BLaER1 (cell line): Measurements from ENCODE around the gene UTP14C.
"Not testable (repeated sequence)": the region's sequence is repeated elsewhere in the genome, so short reads cannot be mapped to it uniquely, and the experiment has no call there.

Source experiments
- H3K27ac ChIP-seq: shearing (Covaris generic); formaldehyde crosslinking; 2 replicates; pipeline ENCODE4 v1.8.1; 2022
- H3K27me3 ChIP-seq: shearing (Covaris generic); formaldehyde crosslinking; 2 replicates; pipeline ENCODE4 v1.8.1; 2022
- H3K36me3 ChIP-seq: shearing (Covaris generic); formaldehyde crosslinking; 2 replicates; pipeline ENCODE4 v1.8.1; 2022
- H3K4me1 ChIP-seq: shearing (Covaris generic); formaldehyde crosslinking; 2 replicates; pipeline ENCODE4 v1.8.1; 2022
- H3K4me2 ChIP-seq: shearing (Covaris generic); formaldehyde crosslinking; 2 replicates; pipeline ENCODE4 v1.8.1; 2022
- H3K4me3 ChIP-seq: shearing (Covaris generic); formaldehyde crosslinking; 2 replicates; pipeline ENCODE4 v1.8.1; 2022
- H3K9ac ChIP-seq: shearing (Covaris generic); formaldehyde crosslinking; 2 replicates; pipeline ENCODE4 v1.8.1; 2022
- H3K9me3 ChIP-seq: shearing (Covaris generic); formaldehyde crosslinking; 2 replicates; pipeline ENCODE4 v1.8.1; 2022
- H4K20me1 ChIP-seq: shearing (Covaris generic); formaldehyde crosslinking; 2 replicates; pipeline ENCODE4 v1.8.1; 2022
- Cebpa-rat ChIP-seq: shearing (Covaris generic); IDR thresholded peaks from 2 replicates; pipeline ENCODE4 v1.8.1; 2022

Gene UTP14C, protein sequence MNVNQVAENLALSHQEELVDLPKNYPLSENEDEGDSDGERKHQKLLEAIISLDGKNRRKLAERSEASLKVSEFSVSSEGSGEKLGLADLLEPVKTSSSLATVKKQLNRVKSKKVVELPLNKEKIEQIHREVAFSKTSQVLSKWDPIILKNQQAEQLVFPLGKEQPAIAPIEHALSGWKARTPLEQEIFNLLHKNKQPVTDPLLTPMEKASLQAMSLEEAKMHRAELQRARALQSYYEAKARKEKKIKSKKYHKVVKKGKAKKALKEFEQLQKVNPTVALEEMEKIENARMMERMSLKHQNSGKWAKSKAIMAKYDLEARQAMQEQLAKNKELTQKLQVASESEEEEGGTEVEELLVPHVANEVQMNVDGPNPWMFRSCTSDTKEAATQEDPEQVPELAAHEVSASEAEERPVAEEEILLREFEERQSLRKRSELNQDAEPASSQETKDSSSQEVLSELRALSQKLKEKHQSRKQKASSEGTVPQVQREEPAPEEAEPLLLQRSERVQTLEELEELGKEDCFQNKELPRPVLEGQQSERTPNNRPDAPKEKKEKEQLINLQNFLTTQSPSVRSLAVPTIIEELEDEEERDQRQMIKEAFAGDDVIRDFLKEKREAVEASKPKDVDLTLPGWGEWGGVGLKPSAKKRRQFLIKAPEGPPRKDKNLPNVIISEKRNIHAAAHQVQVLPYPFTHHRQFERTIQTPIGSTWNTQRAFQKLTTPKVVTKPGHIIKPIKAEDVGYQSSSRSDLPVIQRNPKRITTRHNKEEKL

DNA sequence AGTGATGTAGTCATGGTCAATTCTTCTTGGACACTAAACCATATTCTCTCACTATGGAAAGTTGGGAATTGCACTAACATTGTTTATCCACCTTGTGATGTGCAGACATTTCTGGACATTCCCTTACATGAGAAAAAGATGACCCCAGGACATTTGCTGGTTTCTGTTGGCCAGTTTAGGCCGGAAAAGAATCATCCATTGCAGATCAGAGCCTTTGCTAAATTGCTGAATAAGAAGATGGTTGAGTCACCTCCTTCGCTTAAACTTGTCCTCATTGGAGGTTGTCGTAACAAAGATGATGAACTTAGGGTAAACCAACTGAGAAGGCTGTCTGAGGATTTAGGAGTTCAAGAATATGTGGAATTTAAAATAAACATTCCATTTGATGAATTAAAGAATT, at the start of gene UTP14C:
UTP14C (plus strand) TSS at position 211 of the 400 bp plus-strand sequence. CDS start 4,114 bp downstream, outside the sequence.
- H3K4me3 ChIP-seq: no peak within 1 kb of the TSS
- H3K27ac ChIP-seq: no peak within 1 kb of the TSS
- H3K4me2 ChIP-seq: no peak within 1 kb of the TSS
- no peaks in the 10 kb centered on the region for H3K27me3 ChIP-seq
- TF ChIP-seq Cebpa-rat: no peak
- H4K20me1 ChIP-seq: peaks cover 18% of the 10 kb centered on the region; the same call in 1 of the 2 replicates
- H3K9ac ChIP-seq: no peak within 1 kb of the TSS
- H3K36me3 ChIP-seq: peaks cover 98% of the 10 kb centered on the region
- H3K9me3 ChIP-seq: no peaks in the 10 kb centered on the region
- no peaks in the 10 kb centered on the region for H3K4me1 ChIP-seq

DNA sequence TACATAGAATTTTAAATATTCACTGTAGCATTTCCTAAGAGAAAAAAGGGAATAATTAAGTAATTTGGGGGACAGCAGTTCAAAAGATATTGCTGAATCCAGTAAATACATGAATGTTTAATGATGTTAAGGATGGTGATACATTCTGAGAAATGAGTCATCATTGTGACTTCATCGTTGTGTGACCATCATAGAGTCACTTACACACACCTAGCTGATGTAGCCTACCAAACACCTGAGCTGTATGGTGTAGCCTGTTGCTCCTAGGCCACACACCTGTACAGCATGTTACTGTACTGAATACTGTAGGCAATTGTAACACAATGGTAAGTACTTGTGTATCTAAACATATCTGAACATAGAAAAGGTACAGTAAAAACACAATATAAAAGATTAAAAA, 48.1 kb upstream of the UTP14C start:
- TF ChIP-seq Cebpa-rat: no peak
- Histone ChIP-seq H4K20me1 (no peaks in the 10 kb centered on the region), H3K9me3 (no peaks in the 10 kb centered on the region), H3K4me1 (no peaks in the 10 kb centered on the region), H3K36me3 (no peaks in the 10 kb centered on the region), H3K9ac (no peak overlapping the region), H3K4me3 (no peak overlapping the region), H3K4me2 (no peak overlapping the region), H3K27ac (no peak overlapping the region), H3K27me3 (no peaks in the 10 kb centered on the region)

DNA sequence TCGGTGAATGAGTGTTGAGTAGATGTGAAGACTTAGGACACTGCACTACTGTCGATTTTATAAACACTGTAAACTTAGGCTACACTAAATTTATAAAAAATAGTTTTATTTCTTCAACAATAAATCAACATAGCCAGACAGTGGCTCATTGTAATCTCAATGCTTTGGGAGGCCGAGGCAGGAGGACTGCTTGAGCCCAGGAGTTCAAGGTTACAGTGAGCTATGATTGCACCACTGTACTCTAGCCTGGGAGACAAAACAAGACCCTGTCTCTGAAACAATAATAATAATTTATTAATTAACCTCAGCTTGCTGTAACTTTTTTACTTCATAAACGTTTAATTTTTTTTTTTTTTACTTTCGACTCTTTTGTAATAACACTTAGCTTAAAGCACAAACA, 47.6 kb upstream of the UTP14C start:
- H3K27me3 ChIP-seq: no peaks in the 10 kb centered on the region
- H3K9ac ChIP-seq: no peak overlapping the region
- H3K4me1 ChIP-seq: no peaks in the 10 kb centered on the region
- no peaks in the 10 kb centered on the region for H3K9me3 ChIP-seq
- no peak for TF ChIP-seq Cebpa-rat
- H3K36me3 ChIP-seq: no peaks in the 10 kb centered on the region
- H3K27ac ChIP-seq: no peak overlapping the region
- H4K20me1 ChIP-seq: no peaks in the 10 kb centered on the region
- H3K4me3 ChIP-seq: no peak overlapping the region
- H3K4me2 ChIP-seq: no peak overlapping the region

DNA sequence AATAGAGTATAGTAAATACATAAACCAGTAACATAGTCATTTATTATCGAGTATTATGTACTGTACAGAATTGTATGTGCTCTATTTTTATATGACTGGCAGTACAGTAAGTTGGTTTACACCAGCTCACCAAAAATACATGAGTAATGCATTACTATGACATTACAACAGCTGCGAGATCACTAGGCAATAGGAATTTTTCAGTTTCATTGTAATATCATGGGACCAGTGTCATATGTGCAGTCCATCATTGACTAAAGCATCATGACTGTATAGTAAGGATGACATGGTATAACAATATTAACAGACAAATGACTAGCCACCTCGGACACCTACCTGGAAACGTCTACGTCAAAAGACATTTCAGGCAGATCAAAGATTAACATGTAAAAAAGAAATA, 46.9 kb upstream of the UTP14C start:
- no peak overlapping the region for H3K4me2 ChIP-seq
- H4K20me1 ChIP-seq: no peaks in the 10 kb centered on the region
- no peaks in the 10 kb centered on the region for H3K9me3 ChIP-seq
- no peaks in the 10 kb centered on the region for H3K4me1 ChIP-seq
- H3K27me3 ChIP-seq: no peaks in the 10 kb centered on the region
- no peak overlapping the region for H3K27ac ChIP-seq
- TF ChIP-seq Cebpa-rat: no peak
- no peak overlapping the region for H3K4me3 ChIP-seq
- H3K9ac ChIP-seq: no peak overlapping the region
- no peaks in the 10 kb centered on the region for H3K36me3 ChIP-seq

DNA sequence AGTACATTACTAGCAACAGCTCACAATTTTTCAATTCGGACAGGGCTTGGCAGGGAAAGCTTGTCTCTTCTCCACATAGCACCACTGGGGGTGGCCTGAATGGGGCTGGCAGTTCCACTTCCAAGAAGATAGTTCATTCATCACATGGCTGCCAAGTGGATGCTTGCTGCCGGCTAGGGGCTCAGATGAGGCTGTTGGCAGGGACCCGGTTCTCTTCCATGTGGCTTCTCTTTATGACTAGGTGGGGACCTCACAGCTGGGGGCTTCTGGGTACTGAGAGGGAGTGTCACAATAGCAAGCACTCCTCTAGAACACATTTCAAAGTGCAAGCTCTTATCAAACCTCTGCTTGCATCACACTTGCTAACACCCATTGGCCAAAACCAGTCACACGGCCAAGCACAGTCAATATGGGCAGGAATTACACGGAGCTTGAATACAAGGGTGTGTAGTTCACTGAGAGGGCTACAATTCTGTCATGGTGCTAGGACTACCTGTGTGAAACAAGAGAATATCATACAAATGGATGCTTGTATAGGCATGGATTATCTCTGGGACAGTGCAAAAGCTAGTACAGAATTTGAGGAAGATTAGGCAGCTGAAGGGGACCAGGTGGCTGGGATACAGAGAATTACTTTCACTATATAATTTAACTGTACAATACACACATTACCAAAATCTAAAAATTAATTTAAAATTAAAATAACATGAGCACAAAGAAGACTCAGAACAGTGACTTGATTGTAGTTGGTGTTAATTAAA, 45.5 kb upstream of the UTP14C start:
- H4K20me1 ChIP-seq: no peaks in the 10 kb centered on the region

DNA sequence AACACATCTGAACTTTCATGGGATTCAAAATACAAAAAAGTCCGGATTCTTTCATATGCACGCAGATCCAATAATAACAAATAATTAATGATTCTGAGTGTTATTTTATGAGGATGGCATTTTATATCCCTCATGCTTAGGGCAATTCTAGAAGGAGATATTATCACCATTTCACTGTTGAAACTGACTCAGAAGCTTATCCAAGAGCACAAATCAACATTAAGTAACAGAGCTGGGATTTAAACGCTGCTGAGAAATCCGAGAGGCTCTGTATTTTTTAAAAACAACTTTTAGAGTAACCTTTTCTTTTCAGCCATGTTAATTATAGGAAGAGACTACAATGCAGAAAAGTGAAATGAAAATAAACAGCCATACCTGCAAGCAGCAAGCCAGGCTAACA, 43.6 kb upstream of the UTP14C start:
- Histone ChIP-seq H3K27me3 (no peaks in the 10 kb centered on the region), H3K4me2 (no peak overlapping the region), H4K20me1 (no peaks in the 10 kb centered on the region), H3K27ac (no peak overlapping the region), H3K36me3 (no peaks in the 10 kb centered on the region), H3K4me3 (no peak overlapping the region), H3K9ac (no peak overlapping the region), H3K9me3 (peaks cover 5% of the 10 kb centered on the region; the same call in 1 of the 2 replicates), H3K4me1 (no peaks in the 10 kb centered on the region)
- TF ChIP-seq Cebpa-rat: no peak

More for the DNA sequence above, 45.5 kb upstream of the UTP14C start:
- H3K4me1 ChIP-seq: no peaks in the 10 kb centered on the region
- H3K4me3 ChIP-seq: no peak overlapping the region
- no peaks in the 10 kb centered on the region for H3K9me3 ChIP-seq
- H3K4me2 ChIP-seq: no peak overlapping the region
- no peaks in the 10 kb centered on the region for H3K27me3 ChIP-seq
- no peaks in the 10 kb centered on the region for H3K36me3 ChIP-seq
- TF ChIP-seq Cebpa-rat: no peak
- no peak overlapping the region for H3K9ac ChIP-seq
- no peak overlapping the region for H3K27ac ChIP-seq

DNA sequence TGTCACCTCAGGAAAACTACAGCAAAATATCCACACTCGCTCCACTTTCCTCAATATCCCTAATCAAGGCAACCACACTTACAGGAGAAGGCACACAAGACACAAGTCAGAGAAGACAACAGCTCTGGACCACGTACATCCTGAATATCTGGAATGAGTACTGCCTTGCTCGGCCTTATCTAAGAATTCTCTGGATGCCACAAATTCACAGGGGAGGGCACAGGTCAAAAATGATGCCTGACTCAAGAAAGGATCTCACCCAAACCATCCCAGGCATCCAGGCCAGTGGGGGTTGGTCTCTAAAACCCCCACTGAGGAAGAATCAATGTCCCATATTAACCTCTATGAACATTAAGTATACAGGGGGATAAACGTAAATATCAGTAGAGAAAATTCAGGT, 43.1 kb upstream of the UTP14C start:
- H3K27me3 ChIP-seq: no peaks in the 10 kb centered on the region
- peaks cover 5% of the 10 kb centered on the region; the same call in 1 of the 2 replicates for H3K9me3 ChIP-seq
- no peaks in the 10 kb centered on the region for H4K20me1 ChIP-seq
- no peak overlapping the region for H3K9ac ChIP-seq
- H3K4me1 ChIP-seq: no peaks in the 10 kb centered on the region
- no peak overlapping the region for H3K27ac ChIP-seq
- H3K4me2 ChIP-seq: no peak overlapping the region
- H3K4me3 ChIP-seq: no peak overlapping the region
- TF ChIP-seq Cebpa-rat: no peak
- H3K36me3 ChIP-seq: no peaks in the 10 kb centered on the region

DNA sequence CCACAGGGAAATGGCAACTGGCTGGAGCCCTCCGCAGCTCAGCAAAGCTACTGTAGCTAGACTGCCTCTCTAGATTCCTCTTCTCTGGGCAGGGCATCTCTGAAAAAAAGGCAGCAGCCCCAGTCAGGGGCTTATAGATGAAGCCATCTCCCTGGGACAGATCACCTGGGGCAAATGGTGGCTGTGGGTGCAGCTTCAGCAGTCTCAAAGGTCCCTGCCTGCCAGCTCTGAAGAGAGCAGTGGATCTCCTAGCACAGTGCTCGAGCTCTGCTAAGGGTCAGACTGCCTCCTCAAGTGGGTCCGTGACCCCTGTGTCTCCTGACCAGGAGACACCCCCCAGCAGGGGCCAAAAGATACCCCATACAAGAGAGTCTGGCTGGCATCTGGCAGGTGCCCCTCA, 41.2 kb upstream of the UTP14C start:
- not testable (repeated sequence) for H3K27me3 ChIP-seq, H3K4me3 ChIP-seq, H3K4me2 ChIP-seq, H3K27ac ChIP-seq, H4K20me1 ChIP-seq, H3K9ac ChIP-seq, H3K4me1 ChIP-seq, H3K36me3 ChIP-seq, H3K9me3 ChIP-seq

DNA sequence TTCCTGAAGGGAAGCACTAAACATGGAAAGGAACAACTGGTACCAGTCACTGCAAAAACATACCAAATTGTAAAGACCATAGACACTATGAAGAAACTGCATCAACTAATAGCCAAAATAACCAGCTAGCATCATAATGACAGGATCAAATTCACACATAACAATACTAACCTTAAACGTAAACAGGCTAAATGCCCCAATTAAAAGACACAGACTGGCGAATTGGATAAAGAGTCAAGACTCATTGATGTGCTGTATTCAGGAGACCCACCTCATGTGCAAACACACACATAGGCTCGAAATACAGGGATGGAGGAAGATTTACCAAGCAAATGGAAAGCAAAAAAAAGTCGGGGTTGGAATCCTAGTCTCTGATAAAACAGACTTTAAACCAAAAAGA, 39.6 kb upstream of the UTP14C start:
- H3K4me1 ChIP-seq, H3K9me3 ChIP-seq, H3K9ac ChIP-seq, H4K20me1 ChIP-seq, H3K4me2 ChIP-seq, H3K4me3 ChIP-seq, H3K36me3 ChIP-seq, H3K27me3 ChIP-seq, H3K27ac ChIP-seq: not testable (repeated sequence)
